B cell (primary cell): ENCODE measurements around the gene TMA7.

Source experiments
- CTCF ChIP-seq: fragments of 200-600 bp; IDR thresholded peaks from one replicate; pipeline ENCODE4 v1.8.0; 2022; ENCODE audit warnings: antibody characterized with exemption, mild to moderate bottlenecking
- EZH2 ChIP-seq: IDR thresholded peaks from 2 replicates; pipeline ENCODE4 v1.6.1; 2012; ENCODE audit warnings: borderline replicate concordance, low read depth, mild to moderate bottlenecking, moderate library complexity, low read length; ENCODE audit not compliant: insufficient read depth, poor library complexity, severe bottlenecking

DNA sequence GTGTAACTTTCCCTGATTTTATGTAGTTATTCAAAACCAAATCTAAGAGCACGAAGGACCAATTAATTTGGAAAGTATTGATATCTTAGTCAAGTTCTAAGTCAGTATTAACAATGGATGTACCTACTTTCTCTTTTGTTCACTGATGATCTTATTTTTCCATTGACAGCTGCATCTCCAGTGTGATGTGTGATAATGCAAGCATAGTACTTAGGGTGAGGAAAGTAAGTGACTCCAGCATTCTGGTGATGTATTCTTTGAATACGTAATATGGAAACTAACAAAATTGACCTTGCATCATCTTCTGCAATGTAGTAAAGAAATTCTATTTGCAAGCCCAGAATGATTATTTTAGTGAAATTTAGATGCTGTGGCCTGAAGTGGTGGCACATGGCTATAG lies 45.7 kb upstream of the TMA7 start:
- TF ChIP-seq CTCF (no peak), EZH2 (no peak)
